ENCODE measurements around the gene SORCS2. TPM values are rescaled to one million over a fixed set of nuclear protein-coding genes. Genes with fewer than 3 reads are reported as not detected.

SORCS2 gene
- total and polyA plus RNA-seq, 12 donors: 0.67 to 15.5 (median 1.3) TPM

DNA sequence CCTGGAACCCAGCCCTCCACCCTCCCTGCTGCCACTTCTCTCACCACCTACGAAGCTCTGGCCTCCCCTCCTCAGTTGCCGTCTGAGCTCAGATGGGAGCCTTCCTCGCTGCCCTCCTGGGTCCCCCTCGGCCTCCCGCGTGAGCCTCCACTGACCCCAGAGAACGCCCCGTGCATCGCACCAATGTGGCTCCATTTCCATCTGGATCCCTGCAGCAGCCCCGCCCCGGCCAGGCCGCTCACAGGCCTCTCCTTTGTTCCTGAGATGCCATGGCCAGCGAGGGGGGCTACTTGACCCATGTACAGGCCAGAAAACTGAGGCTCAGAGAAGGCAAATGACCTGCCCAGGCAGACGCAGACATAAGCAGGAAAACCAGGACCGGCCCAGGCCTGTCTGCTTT is 484.7 kb downstream of the SORCS2 start:
- TF ChIP-seq, protein P1, sequence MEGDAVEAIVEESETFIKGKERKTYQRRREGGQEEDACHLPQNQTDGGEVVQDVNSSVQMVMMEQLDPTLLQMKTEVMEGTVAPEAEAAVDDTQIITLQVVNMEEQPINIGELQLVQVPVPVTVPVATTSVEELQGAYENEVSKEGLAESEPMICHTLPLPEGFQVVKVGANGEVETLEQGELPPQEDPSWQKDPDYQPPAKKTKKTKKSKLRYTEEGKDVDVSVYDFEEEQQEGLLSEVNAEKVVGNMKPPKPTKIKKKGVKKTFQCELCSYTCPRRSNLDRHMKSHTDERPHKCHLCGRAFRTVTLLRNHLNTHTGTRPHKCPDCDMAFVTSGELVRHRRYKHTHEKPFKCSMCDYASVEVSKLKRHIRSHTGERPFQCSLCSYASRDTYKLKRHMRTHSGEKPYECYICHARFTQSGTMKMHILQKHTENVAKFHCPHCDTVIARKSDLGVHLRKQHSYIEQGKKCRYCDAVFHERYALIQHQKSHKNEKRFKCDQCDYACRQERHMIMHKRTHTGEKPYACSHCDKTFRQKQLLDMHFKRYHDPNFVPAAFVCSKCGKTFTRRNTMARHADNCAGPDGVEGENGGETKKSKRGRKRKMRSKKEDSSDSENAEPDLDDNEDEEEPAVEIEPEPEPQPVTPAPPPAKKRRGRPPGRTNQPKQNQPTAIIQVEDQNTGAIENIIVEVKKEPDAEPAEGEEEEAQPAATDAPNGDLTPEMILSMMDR (IDR thresholded peaks at IDR 0.05): no peak
- TF ChIP-seq POLR2A (IDR thresholded peaks at IDR 0.05): no peak

DNA sequence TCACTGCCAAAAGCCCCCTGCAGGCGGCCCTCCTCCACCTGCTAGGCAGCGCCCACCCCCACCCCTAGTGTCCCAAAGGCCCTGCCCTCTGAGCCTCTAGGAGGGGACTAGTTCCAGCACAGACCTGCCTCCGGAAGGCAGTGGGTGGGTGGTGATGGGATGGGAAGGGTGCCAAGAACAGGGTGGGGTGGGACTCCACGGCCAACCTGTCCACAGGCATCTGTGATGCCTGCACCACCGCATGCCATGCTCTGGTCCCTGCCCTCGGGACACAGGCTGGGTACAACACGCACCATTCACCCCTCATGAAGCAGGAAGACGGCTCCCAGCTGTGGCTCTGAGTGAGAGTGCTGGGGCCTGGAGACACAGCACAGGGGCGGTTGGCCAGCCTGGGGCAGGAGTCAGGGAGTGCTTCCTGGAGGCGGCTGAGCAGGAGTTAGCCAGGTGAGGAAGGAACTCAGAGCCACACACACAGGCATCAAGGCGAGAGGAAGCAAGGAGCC is 485.5 kb downstream of the SORCS2 start:
- no peak for DNase-seq
- Histone ChIP-seq H3K27ac (no peak overlapping the region), H3K4me1 (replicated peaks in 1 of 2) (no peaks in the 10 kb centered on the region), H3K27me3 (peaks cover 3% of the 10 kb centered on the region), H3K36me3 (replicated peaks in 1 of 2) (no peaks in the 10 kb centered on the region), H3K9me3 (replicated peaks in 1 of 3) (no peaks in the 10 kb centered on the region), H3K4me3 (no peak overlapping the region)
- 66 to 84% (median 75%) methylated on average over 8 to 11 of the region's 11 CpGs for WGBS, 4 donors
- TF ChIP-seq, protein P1 (IDR thresholded peaks at IDR 0.05): no peak
- intact Hi-C loops (cut with DNase I): no loop called here

More for the DNA sequence above, 484.7 kb downstream of the SORCS2 start:
- Histone ChIP-seq H3K4me3 (no peak overlapping the region), H3K27me3 (peaks cover 3% of the 10 kb centered on the region), H3K4me1 (replicated peaks in 1 of 2) (no peaks in the 10 kb centered on the region), H3K27ac (no peak overlapping the region), H3K36me3 (replicated peaks in 1 of 2) (no peaks in the 10 kb centered on the region), H3K9me3 (replicated peaks in 1 of 3) (no peaks in the 10 kb centered on the region)
- DNase-seq: no peak
- WGBS, 4 donors: 75 to 82% (median 80%) methylated on average over 12 to 15 of the region's 15 CpGs
- intact Hi-C loops (cut with DNase I): no loop called here

DNA sequence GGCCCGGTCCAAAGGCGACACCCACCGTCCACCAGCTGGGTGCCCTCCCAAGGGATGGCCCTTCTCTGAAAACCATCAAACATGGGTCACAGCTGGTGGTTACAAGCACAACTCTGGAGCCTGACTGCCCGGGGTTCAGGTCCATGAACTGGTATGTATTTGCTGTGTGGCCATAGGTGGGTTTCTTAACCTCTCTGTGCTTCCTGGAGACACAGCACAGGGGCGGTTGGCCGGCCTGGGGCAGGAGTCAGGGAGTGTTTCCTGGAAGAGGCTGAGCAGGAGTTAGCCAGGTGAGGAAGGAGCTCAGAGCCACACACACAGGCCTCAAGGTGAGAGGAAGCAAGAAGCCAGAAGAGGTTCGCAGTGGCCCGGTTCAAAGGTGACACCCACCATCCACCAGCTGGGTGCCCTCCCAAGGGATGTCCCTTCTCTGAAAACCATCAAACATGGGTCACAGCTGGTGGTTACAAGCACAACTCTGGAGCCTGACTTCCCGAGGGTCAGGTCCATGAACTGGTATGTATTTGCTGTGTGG is 486.0 kb downstream of the SORCS2 start:
- Histone ChIP-seq H3K27ac (no peak overlapping the region), H3K9me3 (replicated peaks in 1 of 3) (no peaks in the 10 kb centered on the region), H3K36me3 (replicated peaks in 1 of 2) (no peaks in the 10 kb centered on the region), H3K27me3 (peaks cover 3% of the 10 kb centered on the region), H3K4me1 (replicated peaks in 1 of 2) (no peaks in the 10 kb centered on the region), H3K4me3 (no peak overlapping the region)
- intact Hi-C loops (cut with DNase I): no loop called here
- TF ChIP-seq, protein P1 (IDR thresholded peaks at IDR 0.05): no peak
- TF ChIP-seq POLR2A (IDR thresholded peaks at IDR 0.05): no peak
- 81 to 89% (median 87%) methylated on average over 8 to 9 of the region's 9 CpGs for WGBS, 4 donors
- no peak for DNase-seq

DNA sequence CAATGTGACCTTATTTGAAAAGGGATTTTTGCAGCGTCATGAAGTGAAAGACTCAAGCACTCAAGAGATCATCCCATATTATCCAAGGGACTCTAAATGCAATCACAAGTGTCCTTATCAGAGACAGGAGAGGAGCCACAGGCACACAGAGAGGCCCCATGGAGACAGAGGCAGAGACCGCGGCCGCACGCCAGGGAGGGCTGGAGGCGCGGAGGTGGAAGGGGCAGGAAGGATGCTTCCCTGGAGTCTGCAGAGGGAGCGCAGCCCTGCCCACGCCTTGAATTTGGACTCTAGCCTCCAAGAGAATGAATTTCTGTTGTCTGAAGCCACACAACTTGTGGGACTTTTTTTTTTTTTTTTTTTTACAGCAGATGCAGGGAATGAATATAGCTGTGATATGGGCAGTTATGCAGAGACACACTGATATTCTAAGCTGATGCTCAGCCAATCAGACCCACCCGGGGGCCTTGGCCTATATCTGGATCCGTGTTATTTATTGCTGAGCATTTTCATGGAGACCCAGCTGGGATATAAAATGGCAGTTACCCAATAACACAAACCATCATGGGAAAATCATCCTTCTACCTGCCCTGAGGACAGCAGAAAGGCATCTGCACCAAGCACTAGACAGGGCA is 487.2 kb downstream of the SORCS2 start:
- Histone ChIP-seq H3K4me3 (no peak overlapping the region), H3K27ac (no peak overlapping the region), H3K9me3 (replicated peaks in 1 of 3) (peaks cover 0 to 5% (median 0%) of the 10 kb centered on the region in 3 donors), H3K27me3 (peaks cover 3% of the 10 kb centered on the region), H3K4me1 (replicated peaks in 1 of 2) (no peaks in the 10 kb centered on the region), H3K36me3 (replicated peaks in 1 of 2) (no peaks in the 10 kb centered on the region)
- TF ChIP-seq, protein P1 (IDR thresholded peaks at IDR 0.05): no peak
- no peak for TF ChIP-seq POLR2A (IDR thresholded peaks at IDR 0.05)
- no peak for DNase-seq
- intact Hi-C loops (cut with DNase I): no loop called here
- WGBS, 4 donors: 50 to 67% (median 60%) methylated on average over 11 of the region's 11 CpGs
